ENCODE data around the gene WNT6.

DNA sequence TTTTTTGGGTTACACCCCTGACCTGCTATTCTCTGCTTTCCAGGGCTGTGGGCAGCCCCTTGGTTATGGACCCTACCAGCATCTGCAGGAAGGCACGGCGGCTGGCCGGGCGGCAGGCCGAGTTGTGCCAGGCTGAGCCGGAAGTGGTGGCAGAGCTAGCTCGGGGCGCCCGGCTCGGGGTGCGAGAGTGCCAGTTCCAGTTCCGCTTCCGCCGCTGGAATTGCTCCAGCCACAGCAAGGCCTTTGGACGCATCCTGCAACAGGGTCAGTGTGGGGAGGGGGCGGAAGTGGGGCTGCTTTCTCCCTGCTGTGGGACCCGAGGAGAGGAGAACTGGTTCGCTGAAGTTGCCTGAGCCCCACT is 11.4 kb downstream of the WNT6 start:
- TF ChIP-seq POLR2A (IDR thresholded peaks at IDR 0.05; ENCODE audit: low read depth, low read length): no peak
- TF ChIP-seq PAX5 (IDR thresholded peaks at IDR 0.05; ENCODE audit: insufficient read depth, low read length, severe bottlenecking): no peak
